Measurements from ENCODE around the gene DCAF17.
"Not testable (repeated sequence)": the region's sequence is repeated elsewhere in the genome, so short reads cannot be mapped to it uniquely, and the experiment has no call there.

DCAF17 gene

GRCh38 chr2:171516793-171517192 is 82.8 kb downstream of the DCAF17 start:
- DNase-seq, result no peak

GRCh38 chr2:171520471-171520870 is 86.4 kb downstream of the DCAF17 start:
- DNase-seq, result no peak

GRCh38 chr2:171521361-171522051 is 87.5 kb downstream of the DCAF17 start:
- DNase-seq, result no peak

GRCh38 chr2:171522052-171522787 is 88.2 kb downstream of the DCAF17 start, which contains the start of gene CYBRD1:
Gene CYBRD1, plus strand, starts transcription at chr2:171522474. Its CDS starts 72 bp downstream, at chr2:171522546.
- DNase-seq, result no peak

- no peak for DNase-seq
Observed at GRCh38 chr2:171522788-171523087, 88.7 kb downstream of the DCAF17 start.

- DNase-seq, result peak; percentile 6
Observed at GRCh38 chr2:171523088-171524017, 89.3 kb downstream of the DCAF17 start.

- no peak for DNase-seq
Observed at GRCh38 chr2:171524018-171524401, 90.0 kb downstream of the DCAF17 start.

- no peak for DNase-seq
Observed at GRCh38 chr2:171529914-171530313, 95.9 kb downstream of the DCAF17 start.

GRCh38 chr2:171530378-171530777 is 96.4 kb downstream of the DCAF17 start:
- no peak for DNase-seq

- DNase-seq, result not testable (repeated sequence)
Observed at GRCh38 chr2:171530859-171531258, 96.8 kb downstream of the DCAF17 start.

GRCh38 chr2:171531291-171531690 is 97.3 kb downstream of the DCAF17 start:
- no peak for DNase-seq

- DNase-seq, result no peak
Observed at GRCh38 chr2:171531836-171532450, 97.9 kb downstream of the DCAF17 start.

GRCh38 chr2:171533331-171533730 is 99.3 kb downstream of the DCAF17 start:
- DNase-seq, result no peak

Measured in stimulated activated CD4-positive, alpha-beta T cell treated with anti-CD3 and anti-CD28 coated beads, Interleukin-12 subunit alpha, Interleukin-12 subunit beta, amount 100 ng/mL, for 4 hours (primary cell).